HCT116 (cell line): ENCODE measurements around the gene CSNK2A1.

ENCODE experiments used
- CEBPB ChIP-seq: IDR thresholded peaks from 2 replicates; pipeline ENCODE4 v1.6.1; 2012; ENCODE audit warnings: low read depth
- CTCF ChIP-seq, 3 experiments: fragments of 200-600 bp in 1 of 3; sonication (generic) in 1 of 3; IDR thresholded peaks in 2 of 3; conservative IDR thresholded peaks in 1 of 3; 2 replicates each; pipeline ENCODE4 v1.5.1; 2012 to 2017; ENCODE audit warnings: low read depth in 2 of 3, low read length in 2 of 3, antibody characterized with exemption in 1 of 3, borderline replicate concordance in 1 of 3, control low read depth in 1 of 3, mild to moderate bottlenecking in 1 of 3, mixed read lengths in 1 of 3, mixed run types in 1 of 3, moderate library complexity in 1 of 3; ENCODE audit not compliant: insufficient read depth in 1 of 3
- ELF1 ChIP-seq: IDR thresholded peaks from 2 replicates; pipeline ENCODE4 v1.6.1; 2012; ENCODE audit warnings: low read depth, borderline replicate concordance
- POLR2A ChIP-seq: IDR thresholded peaks from 2 replicates; pipeline ENCODE4 v1.7.0; 2011; ENCODE audit warnings: borderline replicate concordance; ENCODE audit not compliant: insufficient read depth, insufficient read length; ENCODE audit errors: extremely low read depth
- POLR2AphosphoS5 ChIP-seq: IDR thresholded peaks from 2 replicates; pipeline ENCODE4 v1.6.1; 2011; ENCODE audit warnings: mild to moderate bottlenecking, low read depth, low read length, moderate library complexity
- RAD21 ChIP-seq: IDR thresholded peaks from 2 replicates; pipeline ENCODE4 v1.6.1; 2012; ENCODE audit warnings: low read depth, mild to moderate bottlenecking
- ZBTB33 ChIP-seq: IDR thresholded peaks from 2 replicates; pipeline ENCODE4 v1.6.1; 2011; ENCODE audit warnings: mild to moderate bottlenecking, low read length, moderate library complexity; ENCODE audit not compliant: insufficient replicate concordance; ENCODE audit errors: extremely low read depth

DNA sequence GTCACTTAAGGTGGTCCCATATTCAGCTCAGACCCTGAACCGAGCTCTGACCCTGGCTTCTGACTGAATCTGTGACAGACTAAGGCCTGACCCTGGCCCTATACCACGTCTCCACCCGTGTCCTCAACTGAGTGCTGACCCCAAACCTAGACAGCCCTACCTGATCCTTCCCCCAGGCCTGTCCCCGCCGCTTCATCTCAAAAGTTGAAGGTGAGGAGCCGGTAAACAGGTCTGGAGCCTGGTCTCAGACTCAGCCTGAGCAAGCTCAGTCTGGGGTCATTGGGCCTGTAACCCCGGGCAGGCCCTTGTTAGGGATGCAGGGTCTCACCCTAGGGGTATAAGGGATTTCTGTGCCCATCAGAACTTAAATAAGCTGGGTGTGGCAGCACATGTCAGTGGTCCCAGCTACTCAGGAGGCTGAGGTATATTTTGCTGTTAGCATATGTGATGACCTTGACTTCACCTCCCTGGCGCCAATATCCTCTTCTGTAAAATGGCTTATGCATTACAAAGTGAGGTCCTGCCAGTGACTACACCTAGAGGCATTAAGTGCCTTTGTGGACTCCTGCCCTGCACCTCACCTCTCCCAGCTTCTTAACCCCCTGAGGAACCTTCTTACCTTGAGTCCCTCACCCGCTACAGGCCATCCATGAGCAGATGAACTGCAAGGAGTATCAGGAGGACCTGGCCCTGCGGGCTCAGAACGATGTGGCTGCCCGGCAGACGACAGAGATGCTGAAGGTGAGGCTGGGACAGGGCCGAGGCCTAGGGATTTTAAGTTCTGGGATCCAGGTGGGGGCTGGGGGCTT lies 115.5 kb downstream of the CSNK2A1 start:
- TF ChIP-seq POLR2A (no peak), CTCF (IDR thresholded peaks at IDR 0.05 in 2 of 3, conservative IDR thresholded peaks at IDR 0.05 in 1 of 3; ENCODE audit: borderline replicate concordance in 1 of 3, insufficient read depth in 1 of 3, low read depth in 2 of 3, low read length in 2 of 3) (no peak), CEBPB (no peak), ELF1 (no peak), RAD21 (no peak), POLR2AphosphoS5 (0 out of 2 replicates have a peak, but pooled peaks have one; percentile 20), ZBTB33 (no peak)
